ENCODE data around the gene TMBIM4. TPM values are rescaled to one million over a fixed set of nuclear protein-coding genes. Genes with fewer than 3 reads are reported as not detected.
A peak's percentile ranks its signal among the peaks of the same experiment; 100 is the strongest.

Gene TMBIM4
- total RNA-seq, 1 experiment from 2014 or later, result 18.4 TPM

GRCh38 chr12:66188584-66189485 lies 19.0 kb upstream of the TMBIM4 start, which contains the start of gene IRAK3:
IRAK3 (plus strand) TSS chr12:66189214; CDS start chr12:66189300, 86 bp downstream.
- H3K4me3 Mint-ChIP-seq, result peak within 1 kb of the TSS; percentile 54 to 75
- peak within 1 kb of the TSS; percentile 85 for H3K4me2 ChIP-seq (ENCODE audit: insufficient read depth, insufficient read length, low read length)
- peaks cover 66% of the 10 kb centered on the region for H3K27me3 Mint-ChIP-seq (ENCODE audit: low read depth)

More at GRCh38 chr12:66188584-66189485, 19.0 kb upstream of the TMBIM4 start, which contains the start of gene IRAK3:
- Histone ChIP-seq H3K79me2 (ENCODE audit: insufficient read depth, low read length) (no peaks in the 10 kb centered on the region), H2BK12ac (ENCODE audit: insufficient read length, low read depth, low read length) (no peak within 1 kb of the TSS), H2AFZ (ENCODE audit: low read length) (no peak within 1 kb of the TSS), H4K20me1 (ENCODE audit: control insufficient read depth, insufficient read depth, insufficient read length) (no peaks in the 10 kb centered on the region), H3K9ac (ENCODE audit: extremely low read depth, insufficient read length, low read length) (peak within 1 kb of the TSS; percentile 5), H4K8ac (replicated peaks; ENCODE audit: insufficient read length, low read depth, low read length) (no peak within 1 kb of the TSS), H4K91ac (ENCODE audit: insufficient read length, low read depth, low read length) (no peak within 1 kb of the TSS), H4K5ac (ENCODE audit: insufficient read length, low read depth, low read length) (no peak within 1 kb of the TSS), H3T11ph (ENCODE audit: low read length) (no peak within 1 kb of the TSS), H2BK120ac (ENCODE audit: low read depth, low read length, poor library complexity, severe bottlenecking) (no peak within 1 kb of the TSS), H2BK20ac (ENCODE audit: low read depth, low read length, poor library complexity, severe bottlenecking) (no peak within 1 kb of the TSS), H3K4ac (ENCODE audit: low read depth, low read length) (no peak within 1 kb of the TSS), H3K56ac (ENCODE audit: insufficient read length, low read depth, low read length) (no peak within 1 kb of the TSS), H3K27me3 (ENCODE audit: insufficient read depth, low read length) (peaks cover 15% of the 10 kb centered on the region; the same call in 1 of the 2 replicates), H3K23ac (ENCODE audit: insufficient read length, low read depth, low read length) (no peak within 1 kb of the TSS), H3K18ac (ENCODE audit: insufficient read length, low read depth, low read length) (peak within 1 kb of the TSS; percentile 67), H2AK5ac (ENCODE audit: insufficient read length, low read length) (no peak within 1 kb of the TSS), H3K14ac (ENCODE audit: insufficient read depth, low read length) (peak within 1 kb of the TSS; percentile 77), H3K23me2 (ENCODE audit: insufficient read length, low read depth, low read length, poor library complexity, severe bottlenecking) (peaks cover 8% of the 10 kb centered on the region), H3K4me1 (ENCODE audit: insufficient read depth, low read length) (no peaks in the 10 kb centered on the region), H3K79me1 (ENCODE audit: insufficient read depth, low read depth, low read length, poor library complexity, severe bottlenecking) (no peaks in the 10 kb centered on the region), H3K9me3 (ENCODE audit: control insufficient read depth, low read depth, low read length) (no peaks in the 10 kb centered on the region), H2BK15ac (ENCODE audit: low read depth, low read length) (no peak within 1 kb of the TSS), H3K27ac (ENCODE audit: insufficient read length, low read depth, low read length) (no peak within 1 kb of the TSS), H2BK5ac (ENCODE audit: insufficient read length, low read length) (no peak within 1 kb of the TSS)
- no peak for TF ChIP-seq CTCF (conservative IDR thresholded peaks at IDR 0.05)
- H3K4me1 Mint-ChIP-seq, result no peaks in the 10 kb centered on the region
- no CpG with 5 or more reads among the region's 82 CpGs for WGBS (ENCODE audit: extremely low coverage, insufficient read length, low lambda C conversion rate)
- H3K36me3 Mint-ChIP-seq (ENCODE audit: insufficient read depth in 1 of 3, low read depth in 3 of 3), result peaks cover 0 to 5% (median 0%) of the 10 kb centered on the region in 3 experiments; a peak in 1 of 7 replicates
- no peak within 1 kb of the TSS for H3K27ac Mint-ChIP-seq
- H3K9me3 Mint-ChIP-seq, result peaks cover 0 to 4% of the 10 kb centered on the region in 2 experiments; a peak in 3 of 5 replicates
- peak; percentile 69 for DNase-seq
